GM12891 (cell line): ENCODE data around the gene ASF1A.

Source experiments
- POLR2A ChIP-seq: IDR thresholded peaks from 2 replicates; pipeline ENCODE4 v1.6.1; 2011; ENCODE audit warnings: low read depth, low read length, control low read depth
- POLR2AphosphoS5 ChIP-seq: IDR thresholded peaks from 2 replicates; pipeline ENCODE4 v1.6.1; 2011; ENCODE audit warnings: low read depth, low read length, control low read depth

GRCh38 chr6:118856301-118856700 is 37.7 kb upstream of the ASF1A start:
- no peak for TF ChIP-seq POLR2AphosphoS5
- no peak for TF ChIP-seq POLR2A
